Measurements from ENCODE around the gene ZDHHC16. TPM values are rescaled to one million over a fixed set of nuclear protein-coding genes. Genes with fewer than 3 reads are reported as not detected.

The ZDHHC16 gene
- total RNA-seq, 2 experiments from 2014 or later = 31.0 to 38.4 TPM

GRCh38 chr10:97459933-97460332 is 14.0 kb downstream of the ZDHHC16 start:
- Histone ChIP-seq H3K4me2 (ENCODE audit: low read length) (no peak overlapping the region), H2AFZ (ENCODE audit: low read length) (no peak overlapping the region), H3K9me3 (ENCODE audit: low read length) (no peaks in the 10 kb centered on the region), H3K9me2 (ENCODE audit: insufficient read depth, low read length) (no peaks in the 10 kb centered on the region), H3K79me2 (ENCODE audit: insufficient read depth, low read depth, low read length) (no peaks in the 10 kb centered on the region), H4K20me1 (ENCODE audit: insufficient read depth, low read length) (no peaks in the 10 kb centered on the region), H3K4me1 (ENCODE audit: insufficient read depth, low read length, poor library complexity, severe bottlenecking) (no peaks in the 10 kb centered on the region), H3K36me3 (ENCODE audit: insufficient read depth, low read length) (peaks cover 100% of the 10 kb centered on the region), H3K27ac (ENCODE audit: low read depth, low read length, poor library complexity, severe bottlenecking) (no peak overlapping the region), H3K4me3 (ENCODE audit: low read depth, low read length, poor library complexity, severe bottlenecking) (no peak overlapping the region)
- ChIA-PET CTCF (ENCODE audit: unreplicated experiment) (no interaction called here), POLR2A (interaction anchor here (0.7 to 1.1 kb wide), 2 partner anchors 14 to 15 kb away, joined by 3 read pairs; no protein-coding TSS in a partner anchor)
- TF ChIP-seq, protein P1, sequence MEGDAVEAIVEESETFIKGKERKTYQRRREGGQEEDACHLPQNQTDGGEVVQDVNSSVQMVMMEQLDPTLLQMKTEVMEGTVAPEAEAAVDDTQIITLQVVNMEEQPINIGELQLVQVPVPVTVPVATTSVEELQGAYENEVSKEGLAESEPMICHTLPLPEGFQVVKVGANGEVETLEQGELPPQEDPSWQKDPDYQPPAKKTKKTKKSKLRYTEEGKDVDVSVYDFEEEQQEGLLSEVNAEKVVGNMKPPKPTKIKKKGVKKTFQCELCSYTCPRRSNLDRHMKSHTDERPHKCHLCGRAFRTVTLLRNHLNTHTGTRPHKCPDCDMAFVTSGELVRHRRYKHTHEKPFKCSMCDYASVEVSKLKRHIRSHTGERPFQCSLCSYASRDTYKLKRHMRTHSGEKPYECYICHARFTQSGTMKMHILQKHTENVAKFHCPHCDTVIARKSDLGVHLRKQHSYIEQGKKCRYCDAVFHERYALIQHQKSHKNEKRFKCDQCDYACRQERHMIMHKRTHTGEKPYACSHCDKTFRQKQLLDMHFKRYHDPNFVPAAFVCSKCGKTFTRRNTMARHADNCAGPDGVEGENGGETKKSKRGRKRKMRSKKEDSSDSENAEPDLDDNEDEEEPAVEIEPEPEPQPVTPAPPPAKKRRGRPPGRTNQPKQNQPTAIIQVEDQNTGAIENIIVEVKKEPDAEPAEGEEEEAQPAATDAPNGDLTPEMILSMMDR (conservative IDR thresholded peaks at IDR 0.05; ENCODE audit: low read length) = no peak
- no peak for TF ChIP-seq EZH2phosphoT487 (IDR thresholded peaks at IDR 0.05; ENCODE audit: borderline replicate concordance, low read depth, low read length)
- no TSS peak for BruUV-seq (replicated peaks)
- intact Hi-C loops (cut with micrococcal nuclease; ENCODE audit: unreplicated experiment) = loop anchor here (5.0 kb wide), 1 partner anchor 37 kb away; the partner anchor contains the start of genes MMS19 and UBTD1
- DNase-seq (ENCODE audit: low spot score) = no peak

DNA sequence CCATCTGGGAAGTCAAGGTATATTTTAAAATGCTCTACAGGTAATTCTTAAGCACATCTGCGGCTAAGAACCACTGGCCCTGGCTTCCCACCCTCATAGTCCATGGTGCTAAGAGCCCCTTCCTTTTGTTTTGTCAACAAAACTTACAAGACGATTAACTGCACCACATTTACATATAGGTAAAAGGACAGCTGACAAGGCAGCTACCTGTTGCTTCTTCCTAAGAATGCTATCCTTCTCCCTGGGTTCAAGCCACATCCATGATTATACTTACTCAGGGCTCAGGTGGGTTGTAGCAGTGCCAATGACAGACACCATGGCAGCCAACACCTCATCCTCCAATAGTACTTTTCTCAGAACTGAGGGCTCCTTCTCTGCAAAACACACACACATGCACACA is 16.3 kb downstream of the ZDHHC16 start:
- Histone ChIP-seq H3K36me3 (ENCODE audit: insufficient read depth, low read length) (peaks cover 98% of the 10 kb centered on the region), H3K27ac (ENCODE audit: low read depth, low read length, poor library complexity, severe bottlenecking) (no peak overlapping the region), H4K20me1 (ENCODE audit: insufficient read depth, low read length) (no peaks in the 10 kb centered on the region), H3K9me2 (ENCODE audit: insufficient read depth, low read length) (no peaks in the 10 kb centered on the region), H3K4me1 (ENCODE audit: insufficient read depth, low read length, poor library complexity, severe bottlenecking) (no peaks in the 10 kb centered on the region), H3K4me2 (ENCODE audit: low read length) (no peak overlapping the region), H3K4me3 (ENCODE audit: low read depth, low read length, poor library complexity, severe bottlenecking) (no peak overlapping the region), H3K79me2 (ENCODE audit: insufficient read depth, low read depth, low read length) (no peaks in the 10 kb centered on the region), H3K9me3 (ENCODE audit: low read length) (no peaks in the 10 kb centered on the region), H2AFZ (ENCODE audit: low read length) (no peak overlapping the region)
- ChIA-PET POLR2A (interaction anchor here (0.5 to 0.8 kb wide), 2 partner anchors 76 to 91 kb away, joined by 3 to 4 read pairs; no protein-coding TSS in a partner anchor), CTCF (ENCODE audit: unreplicated experiment) (no interaction called here)
- TF ChIP-seq, protein P1 (conservative IDR thresholded peaks at IDR 0.05; ENCODE audit: low read length) = no peak
- no peak for TF ChIP-seq EZH2phosphoT487 (IDR thresholded peaks at IDR 0.05; ENCODE audit: borderline replicate concordance, low read depth, low read length)
- BruUV-seq (replicated peaks) = no TSS peak
- intact Hi-C loops (cut with micrococcal nuclease; ENCODE audit: unreplicated experiment) = loop anchor here (5.0 kb wide), 1 partner anchor 35 kb away; the partner anchor contains the start of genes MMS19 and UBTD1
- DNase-seq (ENCODE audit: low spot score) = no peak

DNA sequence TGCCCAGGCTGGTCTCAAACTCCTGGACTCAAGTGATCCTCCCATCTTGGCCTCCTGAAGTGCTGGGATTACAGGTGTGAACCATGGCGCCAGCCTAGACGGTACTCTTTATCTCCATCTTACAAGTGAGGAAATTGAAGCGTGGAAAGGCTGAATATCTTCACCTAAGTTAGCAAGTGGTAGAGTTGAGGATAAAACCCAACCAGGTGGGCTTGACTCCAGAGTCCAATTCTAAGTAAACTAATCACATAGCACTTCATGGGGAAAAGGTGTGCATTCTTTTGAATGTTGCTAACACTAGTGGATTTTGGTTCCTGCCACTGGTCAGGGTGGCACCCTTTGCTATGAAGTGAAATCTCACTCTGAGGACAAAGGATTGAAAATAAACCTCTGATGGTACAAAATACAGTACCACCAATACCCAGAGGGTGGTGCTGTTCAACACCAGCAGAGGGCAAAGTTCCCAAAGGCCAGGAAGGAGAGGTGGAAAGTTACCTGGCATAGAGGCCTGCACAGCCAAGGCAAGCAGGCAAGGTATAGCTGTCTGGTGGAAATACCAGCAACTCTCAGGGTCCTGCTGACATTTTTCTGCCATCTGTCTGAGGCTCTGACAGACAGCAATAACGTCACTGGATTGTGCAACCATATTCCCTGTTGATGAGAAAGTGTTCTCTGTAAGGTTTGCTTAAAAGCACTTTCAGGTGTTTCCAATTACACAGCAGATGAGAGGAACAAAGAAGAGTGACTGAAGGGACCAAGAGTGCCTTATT is 17.6 kb downstream of the ZDHHC16 start:
- TF ChIP-seq, protein P1 (conservative IDR thresholded peaks at IDR 0.05; ENCODE audit: low read length) = peak; percentile 97
- TF ChIP-seq EZH2phosphoT487 (IDR thresholded peaks at IDR 0.05; ENCODE audit: borderline replicate concordance, low read depth, low read length) = no peak
- Histone ChIP-seq H2AFZ (ENCODE audit: low read length) (no peak overlapping the region), H3K79me2 (ENCODE audit: insufficient read depth, low read depth, low read length) (no peaks in the 10 kb centered on the region), H3K4me1 (ENCODE audit: insufficient read depth, low read length, poor library complexity, severe bottlenecking) (peaks cover 10% of the 10 kb centered on the region), H4K20me1 (ENCODE audit: insufficient read depth, low read length) (no peaks in the 10 kb centered on the region), H3K4me3 (ENCODE audit: low read depth, low read length, poor library complexity, severe bottlenecking) (no peak overlapping the region), H3K9me2 (ENCODE audit: insufficient read depth, low read length) (no peaks in the 10 kb centered on the region), H3K4me2 (ENCODE audit: low read length) (no peak overlapping the region), H3K9me3 (ENCODE audit: low read length) (no peaks in the 10 kb centered on the region), H3K27ac (ENCODE audit: low read depth, low read length, poor library complexity, severe bottlenecking) (no peak overlapping the region), H3K36me3 (ENCODE audit: insufficient read depth, low read length) (peaks cover 98% of the 10 kb centered on the region)
- ChIA-PET CTCF (ENCODE audit: unreplicated experiment) (no interaction called here), POLR2A (no interaction called here)
- no TSS peak for BruUV-seq (replicated peaks)
- DNase-seq (ENCODE audit: low spot score) = peak; percentile 56
- intact Hi-C loops (cut with micrococcal nuclease; ENCODE audit: unreplicated experiment) = loop anchor here (1.0 to 5.0 kb wide), 3 partner anchors 34 to 149 kb away; partner anchors contain the start of genes MMS19 and UBTD1

All from OCI-LY7 (cell line).